ENCODE measurements around the gene SYK.

DNA sequence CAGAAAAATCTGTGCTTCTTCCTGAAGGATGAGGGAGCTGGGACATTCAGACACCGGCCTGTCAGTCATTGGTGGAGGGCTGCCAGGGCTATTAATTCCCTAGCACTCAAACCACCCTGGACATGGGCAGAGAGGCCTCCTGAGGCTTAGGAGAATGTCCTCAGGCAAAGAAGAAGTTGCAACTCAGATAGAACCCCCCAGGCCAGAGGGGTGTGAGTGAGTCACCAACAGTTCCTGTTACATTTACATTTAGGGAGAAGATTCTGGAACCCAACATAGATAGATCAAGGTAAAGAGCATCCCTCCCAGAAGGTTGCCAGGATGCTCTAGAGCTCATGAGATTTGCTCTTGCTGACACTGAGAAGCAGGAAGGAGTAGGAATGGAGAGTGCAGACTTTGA, 29.2 kb upstream of the SYK start:
- no peak for TF ChIP-seq POLR2A (IDR thresholded peaks at IDR 0.05)
- TF ChIP-seq, protein P1, sequence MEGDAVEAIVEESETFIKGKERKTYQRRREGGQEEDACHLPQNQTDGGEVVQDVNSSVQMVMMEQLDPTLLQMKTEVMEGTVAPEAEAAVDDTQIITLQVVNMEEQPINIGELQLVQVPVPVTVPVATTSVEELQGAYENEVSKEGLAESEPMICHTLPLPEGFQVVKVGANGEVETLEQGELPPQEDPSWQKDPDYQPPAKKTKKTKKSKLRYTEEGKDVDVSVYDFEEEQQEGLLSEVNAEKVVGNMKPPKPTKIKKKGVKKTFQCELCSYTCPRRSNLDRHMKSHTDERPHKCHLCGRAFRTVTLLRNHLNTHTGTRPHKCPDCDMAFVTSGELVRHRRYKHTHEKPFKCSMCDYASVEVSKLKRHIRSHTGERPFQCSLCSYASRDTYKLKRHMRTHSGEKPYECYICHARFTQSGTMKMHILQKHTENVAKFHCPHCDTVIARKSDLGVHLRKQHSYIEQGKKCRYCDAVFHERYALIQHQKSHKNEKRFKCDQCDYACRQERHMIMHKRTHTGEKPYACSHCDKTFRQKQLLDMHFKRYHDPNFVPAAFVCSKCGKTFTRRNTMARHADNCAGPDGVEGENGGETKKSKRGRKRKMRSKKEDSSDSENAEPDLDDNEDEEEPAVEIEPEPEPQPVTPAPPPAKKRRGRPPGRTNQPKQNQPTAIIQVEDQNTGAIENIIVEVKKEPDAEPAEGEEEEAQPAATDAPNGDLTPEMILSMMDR (IDR thresholded peaks at IDR 0.05), result no peak
